DOHH2 (cell line): ENCODE results near the gene SLC10A3.

Source experiments
- H3F3A ChIP-seq: fragments of 200-600 bp; sonication (generic), shearing (Covaris generic); 2 replicates; pipeline ENCODE4 v1.6.0; 2016; ENCODE audit warnings: antibody characterized with exemption, mild to moderate bottlenecking; ENCODE audit not compliant: control insufficient read depth, insufficient read depth
- H3K27ac ChIP-seq: fragments of 200-600 bp; sonication (generic); 2 replicates; pipeline ENCODE4 v1.5.1; 2014; ENCODE audit warnings: low read depth, mild to moderate bottlenecking, low read length, moderate library complexity
- H3K27me3 ChIP-seq: fragments of 200-600 bp; sonication (generic); 2 replicates; pipeline ENCODE4 v1.6.1; 2014; ENCODE audit warnings: mild to moderate bottlenecking, low read length, mixed read lengths; ENCODE audit not compliant: control insufficient read depth
- H3K36me3 ChIP-seq: fragments of 200-600 bp; sonication (generic); 2 replicates; pipeline ENCODE4 v1.6.1; 2014; ENCODE audit warnings: mild to moderate bottlenecking, low read length, moderate library complexity, mixed read lengths; ENCODE audit not compliant: control insufficient read depth
- H3K4me1 ChIP-seq: fragments of 200-600 bp; sonication (generic); 2 replicates; pipeline ENCODE4 v1.6.1; 2014; ENCODE audit warnings: mild to moderate bottlenecking, low read length, mixed read lengths; ENCODE audit not compliant: control insufficient read depth
- H3K4me2 ChIP-seq: fragments of 200-600 bp; sonication (generic); 2 replicates; pipeline ENCODE4 v1.6.0; 2014; ENCODE audit warnings: mild to moderate bottlenecking, low read length, moderate library complexity
- H3K4me3 ChIP-seq: fragments of 200-600 bp; sonication (generic); 2 replicates; pipeline ENCODE4 v1.5.1; 2014; ENCODE audit warnings: mild to moderate bottlenecking, low read length, mixed read lengths
- H3K79me2 ChIP-seq: fragments of 200-600 bp; sonication (generic); 2 replicates; pipeline ENCODE4 v1.6.1; 2014; ENCODE audit warnings: mild to moderate bottlenecking, low read length, mixed read lengths; ENCODE audit not compliant: control insufficient read depth
- H3K9me2 ChIP-seq: fragments of 200-600 bp; sonication (generic); replicated peaks from 2 replicates; pipeline ENCODE4 v1.6.1; 2014; ENCODE audit warnings: mild to moderate bottlenecking, low read length, mixed read lengths; ENCODE audit not compliant: control insufficient read depth
- H3K9me3 ChIP-seq: fragments of 200-600 bp; sonication (generic); 2 replicates; pipeline ENCODE4 v1.6.1; 2014; ENCODE audit warnings: antibody characterized with exemption, low read length, mixed read lengths; ENCODE audit not compliant: control insufficient read depth, insufficient read depth
- H4K20me1 ChIP-seq: fragments of 200-600 bp; sonication (generic); 2 replicates; pipeline ENCODE4 v1.6.0; 2014; ENCODE audit warnings: low read depth, mild to moderate bottlenecking, antibody characterized with exemption, low read length, moderate library complexity; ENCODE audit not compliant: control insufficient read depth, insufficient read depth
- EZH2phosphoT487 ChIP-seq: fragments of 200-600 bp; sonication (generic); IDR thresholded peaks from 2 replicates; pipeline ENCODE4 v1.6.1; 2017; ENCODE audit warnings: borderline replicate concordance, mild to moderate bottlenecking, antibody characterized with exemption, low read length, moderate library complexity, mixed read lengths
- TF ChIP-seq, protein P1 (sequence below): fragments of 200-600 bp; sonication (generic); IDR thresholded peaks from one replicate; pipeline ENCODE4 v1.5.1; 2014; ENCODE audit warnings: antibody characterized with exemption, mild to moderate bottlenecking, low read depth, low read length; ENCODE audit not compliant: poor library complexity, severe bottlenecking

SLC10A3 gene

DNA sequence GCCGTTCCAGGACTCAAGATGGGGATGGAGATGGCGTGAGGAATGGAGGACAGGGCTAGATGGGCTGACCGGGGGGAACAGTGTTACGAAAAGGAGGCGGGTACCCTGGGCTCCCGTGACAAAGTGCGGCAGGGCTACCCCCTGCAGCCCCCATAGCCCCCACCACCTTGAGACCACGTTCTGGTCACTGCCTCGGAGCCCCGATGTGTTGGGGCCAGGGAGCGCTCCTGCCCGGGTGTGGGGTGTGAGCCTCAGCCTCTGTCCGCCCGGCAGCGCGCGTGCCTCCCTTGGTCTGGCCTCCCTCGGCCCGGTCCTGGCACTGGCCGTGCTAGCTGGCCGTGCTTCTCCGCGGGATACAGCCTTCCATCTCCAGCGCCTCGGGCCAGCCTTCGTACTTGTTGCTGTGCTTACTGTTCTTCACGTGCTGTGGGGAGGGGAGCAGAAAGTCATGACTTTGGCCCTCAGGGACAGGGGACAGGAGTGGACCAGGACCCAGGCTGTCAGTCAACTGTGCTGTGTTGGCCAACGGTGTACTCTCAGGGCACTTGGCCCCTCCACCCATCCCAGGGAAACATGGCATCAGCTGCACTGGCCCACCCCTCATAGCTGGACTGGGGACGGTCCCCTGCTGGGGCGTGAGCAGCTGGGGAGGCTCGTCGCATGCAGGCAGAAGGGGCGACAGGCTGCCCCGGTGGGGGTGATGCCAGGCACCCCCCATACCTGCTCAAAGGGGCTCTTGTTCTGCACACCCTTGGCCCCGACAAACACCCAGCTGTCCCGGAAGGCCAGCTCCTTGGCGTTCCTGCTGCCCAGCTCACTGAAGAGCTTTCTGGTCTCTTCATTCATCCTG lies 16.3 kb upstream of the SLC10A3 start:
- no peak overlapping the region for H3K4me2 ChIP-seq
- no peaks in the 10 kb centered on the region for H3K9me3 ChIP-seq

DNA sequence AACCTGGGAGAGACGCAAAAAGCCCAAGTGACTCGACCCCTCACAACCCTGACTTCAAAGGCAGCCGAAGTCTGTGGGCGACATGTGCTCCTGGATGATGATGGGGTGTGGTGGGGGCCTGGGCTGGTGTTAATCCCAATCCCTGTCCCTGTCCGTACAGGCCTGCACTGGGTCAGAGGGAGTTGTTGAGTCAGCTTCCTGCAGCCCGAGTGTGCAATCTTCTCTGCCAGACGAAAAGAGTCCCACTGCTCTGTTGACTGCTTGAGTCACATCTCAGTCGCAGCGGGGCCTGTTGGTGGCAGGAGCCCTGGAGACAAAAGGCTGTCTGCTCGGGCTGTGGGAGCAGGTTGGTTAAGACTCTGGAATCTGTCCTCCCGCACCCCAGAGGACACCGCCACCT lies 15.3 kb upstream of the SLC10A3 start:
- Histone ChIP-seq H3K4me1 (peaks cover 7% of the 10 kb centered on the region), H4K20me1 (no peaks in the 10 kb centered on the region), H3K9me3 (no peaks in the 10 kb centered on the region), H3F3A (no peaks in the 10 kb centered on the region), H3K4me2 (no peak overlapping the region), H3K27ac (no peak overlapping the region), H3K27me3 (no peaks in the 10 kb centered on the region), H3K79me2 (no peaks in the 10 kb centered on the region), H3K9me2 (no peaks in the 10 kb centered on the region), H3K4me3 (no peak overlapping the region), H3K36me3 (peaks cover 16% of the 10 kb centered on the region; the same call in 1 of the 2 replicates)
- no peak for TF ChIP-seq EZH2phosphoT487
- TF ChIP-seq, protein P1, sequence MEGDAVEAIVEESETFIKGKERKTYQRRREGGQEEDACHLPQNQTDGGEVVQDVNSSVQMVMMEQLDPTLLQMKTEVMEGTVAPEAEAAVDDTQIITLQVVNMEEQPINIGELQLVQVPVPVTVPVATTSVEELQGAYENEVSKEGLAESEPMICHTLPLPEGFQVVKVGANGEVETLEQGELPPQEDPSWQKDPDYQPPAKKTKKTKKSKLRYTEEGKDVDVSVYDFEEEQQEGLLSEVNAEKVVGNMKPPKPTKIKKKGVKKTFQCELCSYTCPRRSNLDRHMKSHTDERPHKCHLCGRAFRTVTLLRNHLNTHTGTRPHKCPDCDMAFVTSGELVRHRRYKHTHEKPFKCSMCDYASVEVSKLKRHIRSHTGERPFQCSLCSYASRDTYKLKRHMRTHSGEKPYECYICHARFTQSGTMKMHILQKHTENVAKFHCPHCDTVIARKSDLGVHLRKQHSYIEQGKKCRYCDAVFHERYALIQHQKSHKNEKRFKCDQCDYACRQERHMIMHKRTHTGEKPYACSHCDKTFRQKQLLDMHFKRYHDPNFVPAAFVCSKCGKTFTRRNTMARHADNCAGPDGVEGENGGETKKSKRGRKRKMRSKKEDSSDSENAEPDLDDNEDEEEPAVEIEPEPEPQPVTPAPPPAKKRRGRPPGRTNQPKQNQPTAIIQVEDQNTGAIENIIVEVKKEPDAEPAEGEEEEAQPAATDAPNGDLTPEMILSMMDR: no peak

More for the DNA sequence above, 16.3 kb upstream of the SLC10A3 start:
- Histone ChIP-seq H3K9me2 (no peaks in the 10 kb centered on the region), H3K4me1 (peaks cover 10% of the 10 kb centered on the region), H4K20me1 (no peaks in the 10 kb centered on the region), H3K4me3 (no peak overlapping the region), H3K36me3 (peaks cover 18% of the 10 kb centered on the region; the same call in 1 of the 2 replicates), H3K79me2 (no peaks in the 10 kb centered on the region), H3K27ac (no peak overlapping the region), H3K27me3 (no peaks in the 10 kb centered on the region), H3F3A (no peaks in the 10 kb centered on the region)
- no peak for TF ChIP-seq EZH2phosphoT487
- TF ChIP-seq, protein P1: no peak

DNA sequence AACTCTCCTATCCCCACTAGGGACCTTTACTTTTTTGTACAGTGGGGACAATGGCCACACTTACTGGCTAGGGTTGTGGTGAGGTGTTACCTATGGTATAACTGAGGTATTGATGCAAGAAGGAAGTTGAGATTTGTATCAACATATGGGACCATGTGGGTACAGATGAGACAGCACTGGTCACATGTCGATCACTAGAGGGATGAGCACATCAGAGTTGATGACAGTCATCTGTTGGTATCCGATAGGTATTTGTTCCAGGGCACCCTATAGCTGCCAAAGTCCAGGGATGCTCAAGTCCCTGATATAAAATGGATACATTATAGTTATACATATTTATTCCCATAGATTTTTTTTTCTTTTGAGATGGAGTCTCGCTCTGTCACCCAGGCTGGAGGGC lies 12.6 kb upstream of the SLC10A3 start:
- Histone ChIP-seq H3K9me2 (no peaks in the 10 kb centered on the region), H3K27me3 (no peaks in the 10 kb centered on the region), H3K4me3 (no peak overlapping the region), H3K4me2 (peak overlapping the region; percentile 5; the same call in 1 of the 2 replicates), H3K4me1 (peaks cover 29% of the 10 kb centered on the region), H3K27ac (no peak overlapping the region), H4K20me1 (no peaks in the 10 kb centered on the region), H3K79me2 (no peaks in the 10 kb centered on the region), H3K9me3 (no peaks in the 10 kb centered on the region), H3K36me3 (peaks cover 7% of the 10 kb centered on the region; the same call in 1 of the 2 replicates), H3F3A (peaks cover 11% of the 10 kb centered on the region)
- no peak for TF ChIP-seq EZH2phosphoT487
- TF ChIP-seq, protein P1: no peak
